Mesendoderm (in vitro differentiated cells): ENCODE measurements around the gene LRRC56.

Experiments used
- DNase-seq: peaks from one replicate; pipeline ENCODE4 v3.0.0; 2013
- H2AK5ac ChIP-seq: 2 replicates; pipeline ENCODE4 v1.6.1; 2013; ENCODE audit warnings: low read length, inconsistent platforms
- H2BK120ac ChIP-seq: 2 replicates; pipeline ENCODE4 v1.6.1; 2013; ENCODE audit warnings: low read depth, mild to moderate bottlenecking, low read length, moderate library complexity, mixed read lengths
- H2BK15ac ChIP-seq: replicated peaks from 2 replicates; pipeline ENCODE4 v1.6.1; 2013; ENCODE audit warnings: low read depth, mild to moderate bottlenecking, moderate library complexity
- H2BK5ac ChIP-seq: 2 replicates; pipeline ENCODE4 v1.6.1; 2013; ENCODE audit warnings: low read length, inconsistent platforms
- H3K18ac ChIP-seq: 2 replicates; pipeline ENCODE4 v1.6.1; 2013; ENCODE audit warnings: mild to moderate bottlenecking, low read length, mixed read lengths
- H3K23ac ChIP-seq: one replicate; pipeline ENCODE4 v1.6.1; 2013; ENCODE audit warnings: low read length
- H3K27ac ChIP-seq: 2 replicates; pipeline ENCODE4 v1.5.1; 2013; ENCODE audit warnings: low read depth, mild to moderate bottlenecking, inconsistent platforms, low read length, moderate library complexity
- H3K27me3 ChIP-seq: 2 replicates; pipeline ENCODE4 v1.6.1; 2013; ENCODE audit warnings: low read length, control low read depth, mild to moderate bottlenecking, inconsistent platforms; ENCODE audit not compliant: insufficient read depth, poor library complexity
- H3K36me3 ChIP-seq: 2 replicates; pipeline ENCODE4 v1.6.1; 2013; ENCODE audit warnings: low read length, inconsistent platforms; ENCODE audit not compliant: control insufficient read depth, insufficient read depth
- H3K4ac ChIP-seq: one replicate; pipeline ENCODE4 v1.6.1; 2013; ENCODE audit warnings: low read depth, mild to moderate bottlenecking, low read length, moderate library complexity
- H3K4me1 ChIP-seq: 2 replicates; pipeline ENCODE4 v1.6.1; 2013; ENCODE audit warnings: low read depth, low read length, inconsistent platforms; ENCODE audit not compliant: control insufficient read depth
- H3K4me2 ChIP-seq: 2 replicates; pipeline ENCODE4 v1.6.1; 2013; ENCODE audit warnings: low read length
- H3K4me3 ChIP-seq: 2 replicates; pipeline ENCODE4 v1.5.1; 2013; ENCODE audit warnings: mild to moderate bottlenecking, low read length
- H3K56ac ChIP-seq: one replicate; pipeline ENCODE4 v1.6.1; 2013; ENCODE audit warnings: low read length
- H3K79me1 ChIP-seq: 2 replicates; pipeline ENCODE4 v1.6.1; 2013; ENCODE audit warnings: low read length, inconsistent platforms
- H3K79me2 ChIP-seq: 2 replicates; pipeline ENCODE4 v1.6.1; 2013; ENCODE audit warnings: mild to moderate bottlenecking, low read length; ENCODE audit not compliant: control insufficient read depth, insufficient read depth
- H3K9ac ChIP-seq: 2 replicates; pipeline ENCODE4 v1.6.1; 2013; ENCODE audit warnings: low read length, inconsistent platforms
- H4K5ac ChIP-seq: one replicate; pipeline ENCODE4 v1.6.1; 2013; ENCODE audit warnings: low read length
- H4K8ac ChIP-seq: one replicate; pipeline ENCODE4 v1.6.1; 2013; ENCODE audit warnings: low read depth, mild to moderate bottlenecking, control low read depth, low read length, moderate library complexity
- WGBS: extraction: QIAGEN DNeasy Blood & Tissue Kit; methylation state at CpG from one replicate; pipeline ENCODE4 v1.1.7; 2013; ENCODE audit warnings: low lambda C conversion rate, missing lambda C conversion rate; ENCODE audit not compliant: insufficient coverage; ENCODE audit errors: extremely low coverage; 5-methylcytosine and 5-hydroxymethylcytosine counted together

LRRC56 gene

GRCh38 chr11:541433-541885 is 4.1 kb downstream of the LRRC56 start:
- no peaks in the 10 kb centered on the region for H3K27me3 ChIP-seq
- no peak overlapping the region for H3K4me2 ChIP-seq
- no peak overlapping the region for H4K5ac ChIP-seq
- H2BK120ac ChIP-seq, result no peak overlapping the region
- no peak overlapping the region for H3K23ac ChIP-seq
- no peaks in the 10 kb centered on the region for H3K36me3 ChIP-seq
- H3K79me1 ChIP-seq, result no peaks in the 10 kb centered on the region
- H3K4ac ChIP-seq, result no peak overlapping the region
- no peak overlapping the region for H3K18ac ChIP-seq
- H2BK15ac ChIP-seq, result no peak overlapping the region
- no peak overlapping the region for H3K4me3 ChIP-seq
- no peak overlapping the region for H4K8ac ChIP-seq
- no CpG with 5 or more reads among the region's 20 CpGs for WGBS
- no peak overlapping the region for H3K56ac ChIP-seq
- H3K79me2 ChIP-seq, result no peaks in the 10 kb centered on the region
- peaks cover 2% of the 10 kb centered on the region for H3K4me1 ChIP-seq
- H3K9ac ChIP-seq, result no peak overlapping the region
- no peak overlapping the region for H2BK5ac ChIP-seq
- no peak for DNase-seq
- no peak overlapping the region for H3K27ac ChIP-seq
- no peak overlapping the region for H2AK5ac ChIP-seq

- H3K4ac ChIP-seq, result no peak overlapping the region
Observed at GRCh38 chr11:544817-545166, 7.5 kb downstream of the LRRC56 start.

GRCh38 chr11:545171-545570 is 7.8 kb downstream of the LRRC56 start:
- Histone ChIP-seq H3K56ac (no peak overlapping the region), H3K4me2 (no peak overlapping the region), H3K27me3 (no peaks in the 10 kb centered on the region), H3K18ac (no peak overlapping the region), H3K4ac (no peak overlapping the region), H4K8ac (no peak overlapping the region), H3K4me1 (no peaks in the 10 kb centered on the region), H3K79me2 (no peaks in the 10 kb centered on the region), H3K27ac (no peak overlapping the region), H2BK5ac (no peak overlapping the region), H3K23ac (no peak overlapping the region), H2AK5ac (no peak overlapping the region), H3K4me3 (no peak overlapping the region), H3K36me3 (no peaks in the 10 kb centered on the region), H3K9ac (no peak overlapping the region), H2BK120ac (no peak overlapping the region), H2BK15ac (no peak overlapping the region), H4K5ac (no peak overlapping the region), H3K79me1 (no peaks in the 10 kb centered on the region)
- WGBS, result no CpG with 5 or more reads among the region's 11 CpGs
- DNase-seq, result no peak

More at GRCh38 chr11:544817-545166, 7.5 kb downstream of the LRRC56 start:
- H3K27me3 ChIP-seq, result no peaks in the 10 kb centered on the region
- no peak overlapping the region for H3K56ac ChIP-seq
- H2BK120ac ChIP-seq, result no peak overlapping the region
- H3K79me2 ChIP-seq, result no peaks in the 10 kb centered on the region
- no peak overlapping the region for H3K9ac ChIP-seq
- no peak overlapping the region for H2BK15ac ChIP-seq
- H3K27ac ChIP-seq, result no peak overlapping the region
- no peaks in the 10 kb centered on the region for H3K79me1 ChIP-seq
- WGBS, result no CpG with 5 or more reads among the region's 5 CpGs
- no peak overlapping the region for H2AK5ac ChIP-seq
- H3K4me2 ChIP-seq, result no peak overlapping the region
- H3K36me3 ChIP-seq, result no peaks in the 10 kb centered on the region
- no peak overlapping the region for H3K23ac ChIP-seq
- no peak overlapping the region for H3K4me3 ChIP-seq
- H3K18ac ChIP-seq, result no peak overlapping the region
- DNase-seq, result no peak
- no peak overlapping the region for H4K5ac ChIP-seq
- H3K4me1 ChIP-seq, result no peaks in the 10 kb centered on the region
- H4K8ac ChIP-seq, result no peak overlapping the region
- H2BK5ac ChIP-seq, result no peak overlapping the region

GRCh38 chr11:548700-549603 is 11.6 kb downstream of the LRRC56 start:
- no peak overlapping the region for H2BK5ac ChIP-seq
- H3K27ac ChIP-seq, result no peak overlapping the region
- DNase-seq, result peak; percentile 70
- no peak overlapping the region for H3K18ac ChIP-seq
- H3K23ac ChIP-seq, result no peak overlapping the region
- H3K56ac ChIP-seq, result no peak overlapping the region
- no peak overlapping the region for H3K4me2 ChIP-seq
- no peak overlapping the region for H2BK15ac ChIP-seq
- no peak overlapping the region for H4K8ac ChIP-seq
- H3K4me1 ChIP-seq, result no peaks in the 10 kb centered on the region
- no peak overlapping the region for H3K9ac ChIP-seq
- H3K79me2 ChIP-seq, result no peaks in the 10 kb centered on the region
- H2AK5ac ChIP-seq, result no peak overlapping the region
- H3K4me3 ChIP-seq, result no peak overlapping the region
- no peaks in the 10 kb centered on the region for H3K36me3 ChIP-seq
- H3K79me1 ChIP-seq, result no peaks in the 10 kb centered on the region
- no peak overlapping the region for H3K4ac ChIP-seq
- H3K27me3 ChIP-seq, result no peaks in the 10 kb centered on the region
- no peak overlapping the region for H4K5ac ChIP-seq
- no peak overlapping the region for H2BK120ac ChIP-seq
- WGBS, result no CpG with 5 or more reads among the region's 32 CpGs

- Histone ChIP-seq H3K9ac (no peak overlapping the region), H3K18ac (no peak overlapping the region), H2AK5ac (no peak overlapping the region), H4K5ac (no peak overlapping the region), H3K23ac (no peak overlapping the region), H4K8ac (no peak overlapping the region), H3K79me2 (no peaks in the 10 kb centered on the region), H2BK5ac (no peak overlapping the region), H3K27ac (no peak overlapping the region), H3K4me3 (no peak overlapping the region), H3K79me1 (no peaks in the 10 kb centered on the region), H3K36me3 (no peaks in the 10 kb centered on the region), H3K56ac (no peak overlapping the region), H2BK120ac (no peak overlapping the region), H2BK15ac (no peak overlapping the region), H3K4me2 (no peak overlapping the region), H3K4me1 (no peaks in the 10 kb centered on the region), H3K4ac (no peak overlapping the region), H3K27me3 (no peaks in the 10 kb centered on the region)
- DNase-seq, result no peak
- WGBS, result no CpG with 5 or more reads among the region's 25 CpGs
Observed at GRCh38 chr11:550021-550745, 12.9 kb downstream of the LRRC56 start.
